Measurements from ENCODE around the gene OPALIN.

OPALIN gene

DNA sequence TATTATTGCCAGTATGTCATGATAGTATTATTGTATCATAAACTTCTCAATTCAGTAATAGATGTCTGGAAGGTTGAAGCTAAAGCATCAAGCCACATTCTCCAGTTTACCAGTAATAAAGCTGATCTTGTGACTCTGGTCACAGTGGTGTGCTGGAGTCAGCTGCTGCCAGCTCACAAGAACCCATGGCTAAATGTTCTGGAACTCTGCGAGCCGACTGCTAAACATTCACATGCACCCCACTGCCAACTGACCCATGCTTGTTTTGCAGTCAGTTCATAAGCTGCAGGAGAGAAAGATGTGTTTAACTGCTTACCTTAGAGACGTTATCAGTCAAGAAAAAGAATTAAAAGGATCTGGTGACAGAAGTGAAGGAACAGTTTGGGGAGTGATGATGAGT is 60.4 kb downstream of the OPALIN start:
- Histone ChIP-seq H3K4me3 (ENCODE audit: low read depth, low read length) (no peak overlapping the region), H3K27ac (ENCODE audit: low read depth, low read length) (no peak overlapping the region), H3K9ac (ENCODE audit: low read depth, low read length) (no peak overlapping the region), H3K4me1 (ENCODE audit: control insufficient read depth, insufficient read depth, low read length) (peaks cover 3% of the 10 kb centered on the region; the same call in 1 of the 2 replicates), H3K36me3 (ENCODE audit: control insufficient read depth, insufficient read depth, low read length) (no peaks in the 10 kb centered on the region), H3K9me3 (ENCODE audit: control insufficient read depth, insufficient read depth, low read length) (no peaks in the 10 kb centered on the region), H3K27me3 (ENCODE audit: control insufficient read depth, insufficient read depth, low read length) (no peaks in the 10 kb centered on the region)

DNA sequence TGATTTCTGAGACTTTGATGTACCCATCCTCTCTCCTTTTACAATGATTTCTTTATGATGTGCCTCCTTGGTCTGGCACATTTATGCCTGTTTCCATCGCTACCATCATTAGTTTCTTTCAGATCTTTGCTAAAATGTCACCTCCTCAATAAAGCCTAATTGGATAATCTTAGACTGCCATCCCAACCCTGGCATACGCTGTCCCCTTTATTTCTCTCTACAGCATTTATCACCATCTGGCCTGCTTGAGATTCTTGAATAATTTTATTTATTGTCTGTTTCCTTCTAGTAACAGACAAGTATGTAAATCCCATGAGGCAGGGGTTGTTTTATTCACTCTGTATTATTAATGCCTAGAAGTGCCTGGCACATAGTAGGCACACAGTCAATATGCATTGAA is 61.3 kb downstream of the OPALIN start:
- no peak overlapping the region for H3K27ac ChIP-seq (ENCODE audit: low read depth, low read length)

DNA sequence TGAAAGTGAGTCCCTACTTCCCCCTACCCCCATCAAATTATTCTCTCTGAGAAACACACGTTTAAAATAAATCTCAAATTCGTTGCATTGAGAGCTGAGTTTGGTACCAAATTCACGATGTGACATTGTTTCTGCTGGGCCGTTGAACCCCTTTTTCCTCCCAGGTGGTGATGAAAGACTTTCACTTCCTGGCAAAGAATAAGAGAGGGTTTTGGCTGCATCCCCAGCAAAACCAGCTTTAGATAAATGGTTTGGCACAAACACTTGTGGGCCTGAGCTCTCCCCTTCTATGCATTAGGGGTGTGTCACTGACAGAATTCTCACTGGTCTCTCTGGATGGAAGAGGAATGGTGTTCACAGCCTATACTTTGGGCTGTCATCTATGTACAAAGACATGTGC is 63.3 kb downstream of the OPALIN start:
- peaks cover 6% of the 10 kb centered on the region; the same call in 1 of the 2 replicates for H3K4me1 ChIP-seq (ENCODE audit: control insufficient read depth, insufficient read depth, low read length)
- no peaks in the 10 kb centered on the region for H3K27me3 ChIP-seq (ENCODE audit: control insufficient read depth, insufficient read depth, low read length)
- no peaks in the 10 kb centered on the region for H3K36me3 ChIP-seq (ENCODE audit: control insufficient read depth, insufficient read depth, low read length)
- no peak overlapping the region for H3K27ac ChIP-seq (ENCODE audit: low read depth, low read length)
- no peaks in the 10 kb centered on the region for H3K9me3 ChIP-seq (ENCODE audit: control insufficient read depth, insufficient read depth, low read length)
- no peak overlapping the region for H3K9ac ChIP-seq (ENCODE audit: low read depth, low read length)
- H3K4me3 ChIP-seq (ENCODE audit: low read depth, low read length): no peak overlapping the region

More for the DNA sequence above, 61.3 kb downstream of the OPALIN start:
- H3K4me3 ChIP-seq (ENCODE audit: low read depth, low read length): no peak overlapping the region
- no peak overlapping the region for H3K9ac ChIP-seq (ENCODE audit: low read depth, low read length)
- peaks cover 6% of the 10 kb centered on the region; the same call in 1 of the 2 replicates for H3K4me1 ChIP-seq (ENCODE audit: control insufficient read depth, insufficient read depth, low read length)
- H3K27me3 ChIP-seq (ENCODE audit: control insufficient read depth, insufficient read depth, low read length): no peaks in the 10 kb centered on the region
- H3K9me3 ChIP-seq (ENCODE audit: control insufficient read depth, insufficient read depth, low read length): no peaks in the 10 kb centered on the region
- no peaks in the 10 kb centered on the region for H3K36me3 ChIP-seq (ENCODE audit: control insufficient read depth, insufficient read depth, low read length)

Data from HUES48 (cell line).